K562 (cell line): ENCODE data around the gene P2RY8. TPM values are rescaled to one million over a fixed set of nuclear protein-coding genes. Genes with fewer than 3 reads are reported as not detected.
A peak's percentile ranks its signal among the peaks of the same experiment; 100 is the strongest.

Experiments used
- ATAC-seq: fragments of 200-7000 bp; cut with Tn5 transposase; 3 replicates; pipeline ENCODE4 v1.9.1; 2020; ENCODE audit warnings: moderate library complexity
- BruUV-seq: library from RNA; stranded (reverse); fragments of 400-500 nt; replicated peaks from 2 replicates; lab custom pipeline; 2021; lab: Mats Ljungman, UMichigan
- CTCF ChIA-PET: fragments of 300-600 bp; formaldehyde crosslinking; extraction: SDS; loops from one replicate; lab custom pipeline; 2021; ENCODE audit warnings: low intra/inter-chr PET ratio; lab: Yijun Ruan, JAX
- POLR2A ChIA-PET: fragments of 300-600, 350-650 bp; sonication (Branson Sonifier 250); formaldehyde crosslinking; extraction: SDS; loops from one replicate; lab custom pipeline; 2021; ENCODE audit warnings: antibody characterized with exemption, inconsistent platforms; lab: Yijun Ruan, JAX
- DNase-seq, 4 experiments: peaks; one replicate each; pipeline versions ENCODE4 v3.0.0 to v3.0.0-alpha.2; 2011 to 2018; ENCODE audit warnings: low spot score in 3 of 4, mixed read lengths in 3 of 4; ENCODE audit errors: extremely low read depth in 1 of 4
- FAIRE-seq: peaks from 2 replicates; lab custom pipeline; 2011; peaks lifted over from hg19 to GRCh38; lab: Jason Lieb, UNC
- H2AFZ ChIP-seq: 2 replicates; pipeline ENCODE4 v1.6.0; 2011; ENCODE audit warnings: low read depth, low read length, control low read depth, inconsistent platforms
- H3K27ac ChIP-seq: fragments of 200-600 bp; 3 replicates; pipeline ENCODE4 v1.8.0; 2011; ENCODE audit warnings: low read depth, mild to moderate bottlenecking, control low read depth, inconsistent platforms, low read length, moderate library complexity, mixed read lengths; ENCODE audit errors: extremely low read depth
- H3K27me3 ChIP-seq, 2 experiments: fragments of 300-600 bp in 1 of 2; 2 replicates in 1 of 2; 3 replicates in 1 of 2; pipeline versions ENCODE4 v1.6.0 to v1.8.0; 2011; ENCODE audit warnings: inconsistent platforms in 2 of 2, low read length in 2 of 2, mild to moderate bottlenecking in 1 of 2, mixed read lengths in 1 of 2, moderate library complexity in 1 of 2; ENCODE audit not compliant: control insufficient read depth in 2 of 2, insufficient read depth in 2 of 2
- H3K36me3 ChIP-seq: fragments of 300-600 bp; 3 replicates; pipeline ENCODE4 v1.8.0; 2011; ENCODE audit warnings: mild to moderate bottlenecking, low read length, inconsistent platforms; ENCODE audit not compliant: control insufficient read depth, insufficient read depth
- H3K4me1 ChIP-seq, 2 experiments: fragments of 200-600 bp in 1 of 2; replicated peaks in 1 of 2; 2 replicates in 1 of 2; 3 replicates in 1 of 2; pipeline versions ENCODE4 v1.5.1 to v1.8.0; 2011; ENCODE audit warnings: inconsistent platforms in 2 of 2, low read length in 2 of 2, mild to moderate bottlenecking in 1 of 2, mixed read lengths in 1 of 2, moderate library complexity in 1 of 2; ENCODE audit not compliant: control insufficient read depth in 2 of 2, insufficient read depth in 2 of 2
- H3K4me2 ChIP-seq: 2 replicates; pipeline ENCODE4 v1.6.1; 2011; ENCODE audit warnings: low read length, control low read depth, inconsistent platforms, mixed read lengths; ENCODE audit not compliant: insufficient read depth
- H3K4me3 ChIP-seq: fragments of 200-600 bp; sonication (generic), shearing (Covaris generic); 2 replicates; pipeline ENCODE4 v1.5.1; 2016; ENCODE audit warnings: control low read depth, inconsistent platforms
- H3K79me2 ChIP-seq: fragments of 200-600 bp; 3 replicates; pipeline ENCODE4 v1.8.0; 2011; ENCODE audit warnings: low read length, inconsistent platforms; ENCODE audit not compliant: control insufficient read depth, insufficient read depth
- H3K9ac ChIP-seq, 2 experiments: 2 replicates each; pipeline versions ENCODE4 v1.6.0 to v1.6.1; 2011; ENCODE audit warnings: low read depth in 2 of 2, low read length in 2 of 2, control low read depth in 1 of 2, inconsistent platforms in 1 of 2, mild to moderate bottlenecking in 1 of 2, mixed read lengths in 1 of 2; ENCODE audit not compliant: insufficient read depth in 1 of 2
- H3K9me1 ChIP-seq: one replicate; pipeline ENCODE4 v1.6.0; 2011; ENCODE audit warnings: inconsistent platforms, mild to moderate bottlenecking, low read length, moderate library complexity; ENCODE audit not compliant: control insufficient read depth, insufficient read depth
- H3K9me3 ChIP-seq: replicated peaks from 2 replicates; pipeline ENCODE4 v1.5.1; 2011; ENCODE audit warnings: low read depth, low read length, inconsistent platforms; ENCODE audit not compliant: control insufficient read depth, insufficient read depth
- H4K20me1 ChIP-seq: replicated peaks from 2 replicates; pipeline ENCODE4 v1.6.1; 2011; ENCODE audit warnings: low read length, inconsistent platforms, mixed read lengths; ENCODE audit not compliant: control insufficient read depth, insufficient read depth
- BCOR ChIP-seq: fragments of 450-650 bp; IDR thresholded peaks from 2 replicates; pipeline ENCODE4 v1.6.1; 2016
- ETV6 ChIP-seq, 3 experiments: fragments of 150-350 bp in 1 of 3; sonication (generic) in 1 of 3; formaldehyde crosslinking in 1 of 3; IDR thresholded peaks; 2 replicates each; pipeline versions ENCODE4 v1.6.1 to v1.8.0; 2014 to 2022; ENCODE audit warnings: borderline replicate concordance in 2 of 3, low read depth in 2 of 3, antibody characterized with exemption in 1 of 3, low read length in 1 of 3, mild to moderate bottlenecking in 1 of 3, missing genetic modification reagents in 1 of 3
- HCFC1 ChIP-seq: IDR thresholded peaks from 2 replicates; pipeline ENCODE4 v1.6.1; 2012; ENCODE audit warnings: low read depth, low read length, improper control_type of control experiment
- HMG20B ChIP-seq: fragments of 250-450 bp; sonication (Bioruptor Pico); IDR thresholded peaks from 2 replicates; pipeline ENCODE4 v1.5.0; 2021; ENCODE audit warnings: mild to moderate bottlenecking
- MAZ ChIP-seq, 2 experiments: fragments of 450-650 bp in 1 of 2; sonication (generic) in 1 of 2; formaldehyde crosslinking; IDR thresholded peaks in 1 of 2; conservative IDR thresholded peaks in 1 of 2; 2 replicates each; pipeline versions ENCODE4 v1.4.0 to v1.5.0; 2020; ENCODE audit warnings: mild to moderate bottlenecking in 1 of 2, missing genetic modification reagents in 1 of 2
- RBM25 ChIP-seq: fragments of 200-400 bp; formaldehyde crosslinking; IDR thresholded peaks from 2 replicates; pipeline ENCODE4 v1.6.1; 2018; ENCODE audit warnings: low read length, low read depth, moderate library complexity; ENCODE audit not compliant: severe bottlenecking
- RCOR1 ChIP-seq, 2 experiments: IDR thresholded peaks; 2 replicates each; pipeline ENCODE4 v1.6.1; 2012; ENCODE audit warnings: low read depth in 2 of 2, low read length in 2 of 2, borderline replicate concordance in 1 of 2, improper control_type of control experiment in 1 of 2
- SETDB1 ChIP-seq: IDR thresholded peaks from one replicate; pipeline ENCODE4 v1.6.1; 2012; ENCODE audit warnings: low read length, control low read depth, inconsistent platforms
- ZNF212 ChIP-seq: fragments of 450-650 bp; formaldehyde crosslinking; IDR thresholded peaks from 2 replicates; pipeline ENCODE4 v1.4.0; 2020; ENCODE audit warnings: mild to moderate bottlenecking
- ZNF57 ChIP-seq: fragments of 450-650 bp; formaldehyde crosslinking; IDR thresholded peaks from 2 replicates; pipeline ENCODE4 v1.4.0; 2020; ENCODE audit warnings: mild to moderate bottlenecking, moderate library complexity
- WGBS: fragments of 100-300 bp; shearing (Covaris generic); methylation state at CpG from one replicate; pipeline ENCODE4 v1.1.6; 2016; ENCODE audit warnings: low coverage, mixed read lengths; ENCODE audit not compliant: insufficient coverage; ENCODE audit errors: missing lambda C conversion rate; 5-methylcytosine and 5-hydroxymethylcytosine counted together
- in situ Hi-C: fragments of 300-500 bp; cut with MboI; formaldehyde crosslinking; loops from 4 replicates; pipeline ENCODE4 v1.15.0; 2018; ENCODE audit warnings: inconsistent platforms, mixed read lengths
- intact Hi-C: fragments of 100-400 bp; cut with micrococcal nuclease; formaldehyde crosslinking; loops from 2 replicates; pipeline ENCODE4 v1.14.2; 2022
- polyA plus RNA-seq, 8 experiments: library from polyadenylated mRNA; depleted of rRNA in 4 of 8; stranded (reverse) in 5 of 8; unstranded in 3 of 8; fragments of >200 nt; fragmentation: Nextera tagmentation in 2 of 8; fragmentation: Illumina TruSeq in 1 of 8; extraction: Ambion mirVana in 2 of 8; extraction: Trizol in 1 of 8; gene quantifications; 2 replicates each; pipeline versions ENCODE4 v1.2.1 to v1.2.3, GENCODE V29; 2011 to 2014; ENCODE audit warnings: inconsistent platforms in 1 of 8, missing spikeins in 1 of 8
- total RNA-seq, 7 experiments: library from RNA; depleted of rRNA in 6 of 7; stranded (reverse); fragments of >200 nt in 6 of 7; fragmentation: Illumina TruSeq in 2 of 7; extraction: Trizol in 2 of 7; gene quantifications; 2 replicates each; pipeline versions ENCODE4 v1.2.1 to v1.2.3, GENCODE V29; 2011 to 2021; ENCODE audit warnings: low replicate concordance in 1 of 7
- TF ChIP-seq, protein P1 (sequence below): fragments of 250-450 bp; sonication (Bioruptor Pico); IDR thresholded peaks from 2 replicates; pipeline ENCODE4 v1.4.0; 2020; ENCODE audit warnings: mild to moderate bottlenecking

The P2RY8 gene
- total and polyA plus RNA-seq, 9 of the 15 experiments (the other 6 are each of a cell fraction or from before 2014, with no cell fraction given): 0.04 to 0.69 (median 0.08) TPM; not detected in 3

DNA sequence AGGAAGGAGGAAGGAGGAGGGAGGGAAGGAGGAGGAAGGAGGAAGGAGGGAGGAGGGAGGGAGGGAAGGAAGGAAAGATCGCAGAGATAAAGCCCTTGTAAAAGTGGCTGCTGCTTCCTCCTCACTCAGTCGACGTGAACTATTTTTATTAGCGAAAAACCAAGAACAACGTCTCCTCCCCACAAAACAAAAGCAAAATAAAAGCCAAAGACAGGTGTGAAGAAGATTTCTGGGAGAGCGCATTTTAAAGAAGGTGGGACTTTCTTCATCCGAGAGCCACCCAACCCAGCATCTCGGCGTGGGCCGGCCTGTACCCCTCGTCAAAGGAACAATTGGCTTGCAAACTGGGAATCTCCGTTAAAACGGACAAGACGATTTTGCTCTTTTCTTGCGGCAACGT, 43.6 kb downstream of the P2RY8 start:
- Histone ChIP-seq H3K27me3 (no peaks in the 10 kb centered on the region), H3K9ac (no peak overlapping the region; a peak in 1 of 4 replicates), H3K36me3 (no peaks in the 10 kb centered on the region), H3K4me2 (no peak overlapping the region), H3K79me2 (no peaks in the 10 kb centered on the region), H3K27ac (no peak overlapping the region), H3K4me1 (peaks cover 0 to 5% of the 10 kb centered on the region in 2 experiments; a peak in 3 of 5 replicates), H2AFZ (peak overlapping the region; percentile 62; the same call in 1 of the 2 replicates), H3K4me3 (no peak overlapping the region), H3K9me1 (no peaks in the 10 kb centered on the region), H3K9me3 (no peaks in the 10 kb centered on the region), H4K20me1 (no peaks in the 10 kb centered on the region)
- no peak for FAIRE-seq
- no peak for ATAC-seq
- no peak for TF ChIP-seq HCFC1
- TF ChIP-seq HMG20B (CRISPR knock-in tag): no peak
- peak in 1 of 2 experiments; percentile 63; a peak in 1 of 4 replicates for TF ChIP-seq ETV6 (IDR thresholded peaks at IDR 0.05; ENCODE audit: borderline replicate concordance in 1 of 2, low read depth in 2 of 2, low read length in 1 of 2)
- no peak for TF ChIP-seq ETV6 (CRISPR knock-in tag; IDR thresholded peaks at IDR 0.05; ENCODE audit: borderline replicate concordance)
- intact Hi-C loops: no loop called here
- ChIA-PET CTCF (no interaction called here), POLR2A (no interaction called here)
- 66% methylated on average over 9 of the region's 16 CpGs for WGBS
- BruUV-seq: no TSS peak
- in situ Hi-C loops: no loop called here
- no peak for DNase-seq

DNA sequence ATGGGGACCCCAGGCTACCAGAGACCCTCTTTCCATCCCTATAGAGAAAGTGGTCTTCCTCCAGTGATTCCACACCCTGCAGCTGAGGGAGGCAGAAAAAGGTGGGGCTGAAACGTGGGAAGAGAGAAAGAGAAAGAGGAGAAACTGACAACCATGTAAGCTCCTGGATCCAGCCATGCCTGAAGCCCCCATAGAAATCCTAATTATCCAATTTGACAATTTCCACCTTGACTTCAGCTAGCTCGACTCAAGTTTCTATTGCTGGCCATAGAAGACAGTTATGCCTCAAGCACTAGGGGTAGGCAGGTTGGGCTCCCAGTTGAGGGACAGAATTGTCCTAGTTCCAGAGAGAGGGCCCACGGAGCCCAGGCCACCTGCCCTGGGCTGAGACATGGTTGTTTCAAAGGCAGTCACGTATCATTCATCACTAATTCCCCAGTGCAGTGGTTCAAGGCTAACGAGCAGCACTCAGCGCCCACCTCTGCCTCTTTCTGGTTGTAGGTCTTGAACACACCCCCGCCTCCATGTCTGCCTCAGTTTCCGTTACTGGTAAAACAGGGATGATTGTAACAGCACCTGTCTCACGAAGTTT, 44.5 kb downstream of the P2RY8 start:
- in situ Hi-C loops: no loop called here
- ATAC-seq: no peak
- CTCF ChIA-PET: no interaction called here

More for the DNA sequence above, 44.5 kb downstream of the P2RY8 start:
- no peaks in the 10 kb centered on the region for H3K27me3 ChIP-seq
- intact Hi-C loops: no loop called here
- no peak overlapping the region for H3K27ac ChIP-seq
- DNase-seq (no peak), FAIRE-seq (no peak)
- H2AFZ ChIP-seq: no peak overlapping the region
- peaks cover 0 to 5% of the 10 kb centered on the region in 2 experiments; a peak in 3 of 5 replicates for H3K4me1 ChIP-seq
- TF ChIP-seq ZNF212 (CRISPR knock-in tag): no peak
- TF ChIP-seq RBM25: peak; percentile 88
- TF ChIP-seq RCOR1 (IDR thresholded peaks at IDR 0.05; ENCODE audit: borderline replicate concordance in 1 of 2, low read depth in 2 of 2, low read length in 2 of 2): 0 out of 4 replicates have a peak, but pooled peaks of 1 of the 2 experiments have one; percentile 4
- peak; percentile 49; the same call in 1 of the 2 replicates for TF ChIP-seq BCOR
- TF ChIP-seq MAZ (CRISPR knock-in tag; conservative IDR thresholded peaks at IDR 0.05 in 1 of 2, IDR thresholded peaks at IDR 0.05 in 1 of 2): no peak
- TF ChIP-seq, protein P1, sequence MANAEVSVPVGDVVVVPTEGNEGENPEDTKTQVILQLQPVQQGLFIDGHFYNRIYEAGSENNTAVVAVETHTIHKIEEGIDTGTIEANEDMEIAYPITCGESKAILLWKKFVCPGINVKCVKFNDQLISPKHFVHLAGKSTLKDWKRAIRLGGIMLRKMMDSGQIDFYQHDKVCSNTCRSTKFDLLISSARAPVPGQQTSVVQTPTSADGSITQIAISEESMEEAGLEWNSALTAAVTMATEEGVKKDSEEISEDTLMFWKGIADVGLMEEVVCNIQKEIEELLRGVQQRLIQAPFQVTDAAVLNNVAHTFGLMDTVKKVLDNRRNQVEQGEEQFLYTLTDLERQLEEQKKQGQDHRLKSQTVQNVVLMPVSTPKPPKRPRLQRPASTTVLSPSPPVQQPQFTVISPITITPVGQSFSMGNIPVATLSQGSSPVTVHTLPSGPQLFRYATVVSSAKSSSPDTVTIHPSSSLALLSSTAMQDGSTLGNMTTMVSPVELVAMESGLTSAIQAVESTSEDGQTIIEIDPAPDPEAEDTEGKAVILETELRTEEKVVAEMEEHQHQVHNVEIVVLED (CRISPR knock-in tag): no peak
- no peak for TF ChIP-seq SETDB1
- TF ChIP-seq ZNF57 (CRISPR knock-in tag): no peak
- BruUV-seq: no TSS peak
- no peak overlapping the region for H3K9ac ChIP-seq
- 20% methylated on average over 1 of the region's 9 CpGs for WGBS
- no peaks in the 10 kb centered on the region for H3K79me2 ChIP-seq
- no peaks in the 10 kb centered on the region for H3K9me1 ChIP-seq
- H3K4me2 ChIP-seq: no peak overlapping the region
- H4K20me1 ChIP-seq: no peaks in the 10 kb centered on the region
- no peaks in the 10 kb centered on the region for H3K9me3 ChIP-seq
- POLR2A ChIA-PET: no interaction called here
- no peak overlapping the region for H3K4me3 ChIP-seq
- H3K36me3 ChIP-seq: no peaks in the 10 kb centered on the region
